ENCODE results near the gene GGA2.

GRCh38 chr16:23521037-23521743 is 10.9 kb upstream of the GGA2 start:
- TF ChIP-seq CTCF (IDR thresholded peaks at IDR 0.05) (no peak), POLR2AphosphoS5 (IDR thresholded peaks at IDR 0.05) (no peak)
